NB4 (cell line): ENCODE data around the gene PPP1R12B.

Experiments used
- POLR2A ChIP-seq: IDR thresholded peaks from 2 replicates; pipeline ENCODE4 v1.6.1; 2011; ENCODE audit warnings: mild to moderate bottlenecking; ENCODE audit not compliant: insufficient read length; ENCODE audit errors: extremely low read depth
- TF ChIP-seq, protein P1 (sequence below): IDR thresholded peaks from 2 replicates; pipeline ENCODE4 v1.6.1; 2011; ENCODE audit warnings: low read depth, low read length

GRCh38 chr1:202315576-202316168 is 32.8 kb upstream of the PPP1R12B start:
- no peak for TF ChIP-seq POLR2A
- TF ChIP-seq, protein P1, sequence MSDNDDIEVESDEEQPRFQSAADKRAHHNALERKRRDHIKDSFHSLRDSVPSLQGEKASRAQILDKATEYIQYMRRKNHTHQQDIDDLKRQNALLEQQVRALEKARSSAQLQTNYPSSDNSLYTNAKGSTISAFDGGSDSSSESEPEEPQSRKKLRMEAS: no peak; the same call in 1 of the 2 replicates
